Osteoblast (primary cell): Measurements from ENCODE around the gene CTDSP1. TPM values are rescaled to one million over a fixed set of nuclear protein-coding genes. Genes with fewer than 3 reads are reported as not detected.

Source experiments
- DNase-seq: peaks from one replicate; pipeline ENCODE4 v3.0.0; 2011; ENCODE audit warnings: low spot score, mixed read lengths; ENCODE audit not compliant: insufficient read length; ENCODE audit errors: missing footprints
- H2AFZ ChIP-seq: 2 replicates; pipeline ENCODE4 v1.6.0; 2011; ENCODE audit warnings: mild to moderate bottlenecking, low read length
- H3K27ac ChIP-seq: 2 replicates; pipeline ENCODE4 v1.5.1; 2011; ENCODE audit warnings: mild to moderate bottlenecking, low read depth, low read length, moderate library complexity
- H3K27me3 ChIP-seq: 2 replicates; pipeline ENCODE4 v1.6.0; 2012; ENCODE audit warnings: mild to moderate bottlenecking, control low read depth, inconsistent platforms, low read length, moderate library complexity; ENCODE audit not compliant: insufficient read depth
- H3K36me3 ChIP-seq: 2 replicates; pipeline ENCODE4 v1.5.1; 2011; ENCODE audit warnings: mild to moderate bottlenecking, low read length, control low read depth, moderate library complexity; ENCODE audit not compliant: insufficient read depth
- H3K4me1 ChIP-seq: 2 replicates; pipeline ENCODE4 v1.5.1; 2011; ENCODE audit warnings: mild to moderate bottlenecking, low read length, control low read depth, moderate library complexity; ENCODE audit not compliant: insufficient read depth
- H3K4me2 ChIP-seq: 2 replicates; pipeline ENCODE4 v1.6.0; 2011; ENCODE audit warnings: mild to moderate bottlenecking, low read length; ENCODE audit not compliant: insufficient read depth
- H3K4me3 ChIP-seq: fragments of 200-600 bp; sonication (generic); 3 replicates; pipeline ENCODE4 v1.5.1; 2012; ENCODE audit warnings: mild to moderate bottlenecking, low read length, inconsistent platforms; ENCODE audit not compliant: insufficient read depth
- H3K79me2 ChIP-seq: 2 replicates; pipeline ENCODE4 v1.6.0; 2012; ENCODE audit warnings: mild to moderate bottlenecking, low read length, control low read depth, inconsistent platforms; ENCODE audit not compliant: insufficient read depth
- H3K9me3 ChIP-seq: 2 replicates; pipeline ENCODE4 v1.5.1; 2011; ENCODE audit warnings: low read depth, low read length, control low read depth
- H4K20me1 ChIP-seq: 2 replicates; pipeline ENCODE4 v1.6.0; 2012; ENCODE audit warnings: mild to moderate bottlenecking, low read length, control low read depth; ENCODE audit not compliant: insufficient read depth
- CTCF ChIP-seq: IDR thresholded peaks from 2 replicates; pipeline ENCODE4 v1.5.1; 2011; ENCODE audit warnings: mild to moderate bottlenecking, low read depth, low read length, moderate library complexity; ENCODE audit errors: extremely low read depth
- small RNA-seq: library from RNA; depleted of rRNA; stranded (forward); fragments of <200 nt; gene quantifications from one replicate; pipeline ENCODE3, GENCODE V24; 2012
- total RNA-seq: library from RNA; depleted of rRNA; stranded (reverse); fragments of >200 nt; gene quantifications from 2 replicates; pipeline ENCODE4 v1.2.3, GENCODE V29; 2012

CTDSP1 gene
- total RNA-seq, 1 donor: 71.7 TPM

DNA sequence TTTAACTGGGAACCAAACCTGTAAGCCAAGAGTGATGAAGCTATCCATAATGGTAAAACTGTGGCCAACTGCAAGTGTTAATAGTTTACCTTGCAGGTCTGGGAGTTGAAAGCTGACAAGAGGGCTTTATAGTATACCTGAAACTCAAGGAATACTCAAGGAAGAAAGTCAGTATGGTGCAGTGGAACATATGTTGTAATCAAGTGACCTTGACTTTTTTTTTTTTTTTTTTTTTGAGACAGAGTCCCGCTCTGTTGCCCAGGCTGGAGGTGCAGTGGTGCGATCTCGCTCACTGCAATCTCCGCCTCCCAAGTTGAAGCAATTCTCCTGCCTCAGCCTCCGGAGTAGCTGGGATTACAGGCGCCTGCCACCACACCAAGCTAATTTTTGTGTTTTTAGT lies 46.9 kb downstream of the CTDSP1 start:
- Histone ChIP-seq H2AFZ (no peak overlapping the region), H3K9me3 (no peaks in the 10 kb centered on the region), H3K36me3 (no peaks in the 10 kb centered on the region), H4K20me1 (no peaks in the 10 kb centered on the region), H3K4me3 (no peak overlapping the region), H3K4me2 (no peak overlapping the region), H3K27me3 (no peaks in the 10 kb centered on the region), H3K79me2 (no peaks in the 10 kb centered on the region), H3K27ac (no peak overlapping the region), H3K4me1 (no peaks in the 10 kb centered on the region)
- no peak for TF ChIP-seq CTCF
- DNase-seq: no peak

DNA sequence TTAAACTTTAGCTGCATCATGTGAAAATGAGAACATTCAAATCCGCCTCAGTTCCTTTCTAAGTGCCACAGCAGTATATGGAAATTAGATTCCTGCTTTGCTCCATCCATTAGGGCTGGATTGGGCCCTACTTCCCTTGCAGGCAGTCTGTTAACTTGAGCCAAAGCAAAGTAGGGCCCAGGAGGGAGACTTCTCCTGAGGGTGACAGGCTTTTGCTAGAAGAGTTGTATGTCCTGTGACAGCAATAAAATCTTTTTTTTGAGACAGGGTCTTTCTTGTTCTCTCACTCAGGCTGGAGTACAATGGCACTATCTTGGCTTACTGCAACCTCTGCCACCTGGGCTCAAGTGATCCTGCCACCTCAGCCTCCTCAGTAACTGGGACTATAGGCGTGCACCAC lies 47.4 kb downstream of the CTDSP1 start:
- no peaks in the 10 kb centered on the region for H3K9me3 ChIP-seq
- no peak overlapping the region for H3K4me2 ChIP-seq

GRCh38 chr2:218448934-218449333 lies 49.3 kb downstream of the CTDSP1 start:
- Histone ChIP-seq H3K9me3 (no peaks in the 10 kb centered on the region), H3K4me1 (no peaks in the 10 kb centered on the region), H3K27ac (no peak overlapping the region), H4K20me1 (no peaks in the 10 kb centered on the region), H3K27me3 (no peaks in the 10 kb centered on the region), H3K36me3 (no peaks in the 10 kb centered on the region), H3K4me3 (no peak overlapping the region), H3K79me2 (no peaks in the 10 kb centered on the region), H2AFZ (no peak overlapping the region), H3K4me2 (no peak overlapping the region)
- no peak for TF ChIP-seq CTCF
- DNase-seq: no peak

More for the DNA sequence above, 47.4 kb downstream of the CTDSP1 start:
- Histone ChIP-seq H3K27me3 (no peaks in the 10 kb centered on the region), H3K27ac (no peak overlapping the region), H2AFZ (no peak overlapping the region), H3K4me3 (no peak overlapping the region), H3K36me3 (no peaks in the 10 kb centered on the region), H4K20me1 (no peaks in the 10 kb centered on the region), H3K79me2 (no peaks in the 10 kb centered on the region), H3K4me1 (no peaks in the 10 kb centered on the region)
- DNase-seq: no peak
- no peak for TF ChIP-seq CTCF

- Histone ChIP-seq H3K27ac (no peak overlapping the region), H2AFZ (no peak overlapping the region), H3K79me2 (no peaks in the 10 kb centered on the region), H3K9me3 (no peaks in the 10 kb centered on the region), H3K4me1 (no peaks in the 10 kb centered on the region), H3K4me3 (no peak overlapping the region), H4K20me1 (no peaks in the 10 kb centered on the region), H3K27me3 (no peaks in the 10 kb centered on the region), H3K4me2 (no peak overlapping the region), H3K36me3 (peaks cover 13% of the 10 kb centered on the region)
- TF ChIP-seq CTCF: no peak
- DNase-seq: no peak
These were observed 52.4 kb downstream of the CTDSP1 start for GRCh38 chr2:218452079-218452478.

Small RNA genes within 50 kb of the gene (small RNA-seq; reads per million reads assigned to genes)
- 2,139 reads per million, percentile 99 among the genes with 10 or more reads in this experiment for gene MIR26B

Other genes with a start within 250 kb of the CTDSP1 start
- not detected in 2 replicates for gene CXCR1, start 232.9 kb upstream of the CTDSP1 start, total RNA-seq
- gene ARPC2, start 182.7 kb upstream of the CTDSP1 start, total RNA-seq: 301 and 315 TPM in 2 replicates
- gene GPBAR1, start 138.9 kb upstream of the CTDSP1 start, total RNA-seq: 0.36 TPM in 1 of 2 replicates, not detected in the other
- gene AAMP, start 129.7 kb upstream of the CTDSP1 start, total RNA-seq: 85.7 and 97.0 TPM in 2 replicates
- 23.2 and 24.2 TPM in 2 replicates for gene PNKD, start 129.3 kb upstream of the CTDSP1 start, total RNA-seq
- 155 and 187 TPM in 2 replicates for gene TMBIM1, start 107.4 kb upstream of the CTDSP1 start, total RNA-seq
- not detected in 2 replicates for gene CATIP, start 43.0 kb upstream of the CTDSP1 start, total RNA-seq
- gene SLC11A1, start 17.6 kb upstream of the CTDSP1 start, total RNA-seq: 0.29 and 0.36 TPM in 2 replicates
- under 0.01 TPM in 1 of 2 replicates, not detected in the other for gene VIL1, start 19.3 kb downstream of the CTDSP1 start, total RNA-seq
- gene USP37, start 168.5 kb downstream of the CTDSP1 start, total RNA-seq: 12.4 and 15.2 TPM in 2 replicates
- gene CNOT9, start 169.0 kb downstream of the CTDSP1 start, total RNA-seq: 47.1 and 50.3 TPM in 2 replicates
- 2.5 and 4.4 TPM in 2 replicates for gene PLCD4, start 208.0 kb downstream of the CTDSP1 start, total RNA-seq